Measurements from ENCODE around the gene ZC3H18. TPM values are rescaled to one million over a fixed set of nuclear protein-coding genes. Genes with fewer than 3 reads are reported as not detected.

ZC3H18 gene
- total RNA-seq, 2 donors from 2014 or later, result 31.9 to 66.3 TPM

DNA sequence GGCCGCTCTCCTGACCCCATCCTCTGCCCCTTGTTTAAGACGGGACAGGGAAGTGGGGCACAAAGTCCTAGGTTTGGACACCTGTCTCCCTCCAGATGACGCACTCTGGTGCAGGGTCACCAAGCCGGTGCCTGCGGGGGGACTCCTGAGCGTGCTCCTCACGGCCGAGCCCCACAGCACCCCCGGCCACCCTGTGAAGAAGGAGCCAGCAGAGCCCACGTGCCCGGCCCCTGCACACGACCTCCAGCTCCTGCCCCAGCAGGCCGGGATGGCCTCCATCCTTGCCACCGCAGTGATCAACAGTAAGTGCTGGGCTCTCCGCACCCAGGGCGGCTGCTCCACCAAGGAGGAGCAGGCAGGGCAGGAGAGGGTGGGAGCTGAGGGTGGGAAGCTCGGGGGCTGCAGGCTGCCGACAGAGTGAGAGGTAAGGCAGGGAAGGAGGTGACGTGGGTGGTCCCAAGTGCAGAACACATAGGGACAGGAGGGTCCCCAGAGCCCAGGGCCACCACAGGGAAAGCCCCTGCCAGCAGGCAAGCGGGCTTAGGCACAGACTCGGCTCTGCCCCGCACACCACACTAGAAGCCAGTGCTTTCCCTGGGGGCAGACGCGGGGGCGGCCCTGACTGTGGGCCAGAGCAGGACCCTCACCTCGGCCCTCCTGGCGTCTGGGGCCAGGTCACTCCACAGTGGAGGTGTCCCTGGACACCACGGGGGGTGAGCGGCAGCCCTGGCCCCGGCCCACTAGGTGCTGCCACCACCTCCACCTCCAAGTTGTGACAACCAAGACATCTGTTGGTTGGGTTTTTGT is 42.1 kb upstream of the ZC3H18 start:
- H3K27me3 ChIP-seq, result no peaks in the 10 kb centered on the region
- H3K4me1 ChIP-seq, result peaks cover 16% of the 10 kb centered on the region
- TF ChIP-seq, protein P1, sequence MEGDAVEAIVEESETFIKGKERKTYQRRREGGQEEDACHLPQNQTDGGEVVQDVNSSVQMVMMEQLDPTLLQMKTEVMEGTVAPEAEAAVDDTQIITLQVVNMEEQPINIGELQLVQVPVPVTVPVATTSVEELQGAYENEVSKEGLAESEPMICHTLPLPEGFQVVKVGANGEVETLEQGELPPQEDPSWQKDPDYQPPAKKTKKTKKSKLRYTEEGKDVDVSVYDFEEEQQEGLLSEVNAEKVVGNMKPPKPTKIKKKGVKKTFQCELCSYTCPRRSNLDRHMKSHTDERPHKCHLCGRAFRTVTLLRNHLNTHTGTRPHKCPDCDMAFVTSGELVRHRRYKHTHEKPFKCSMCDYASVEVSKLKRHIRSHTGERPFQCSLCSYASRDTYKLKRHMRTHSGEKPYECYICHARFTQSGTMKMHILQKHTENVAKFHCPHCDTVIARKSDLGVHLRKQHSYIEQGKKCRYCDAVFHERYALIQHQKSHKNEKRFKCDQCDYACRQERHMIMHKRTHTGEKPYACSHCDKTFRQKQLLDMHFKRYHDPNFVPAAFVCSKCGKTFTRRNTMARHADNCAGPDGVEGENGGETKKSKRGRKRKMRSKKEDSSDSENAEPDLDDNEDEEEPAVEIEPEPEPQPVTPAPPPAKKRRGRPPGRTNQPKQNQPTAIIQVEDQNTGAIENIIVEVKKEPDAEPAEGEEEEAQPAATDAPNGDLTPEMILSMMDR (IDR thresholded peaks at IDR 0.05), result no peak
- H3K27ac ChIP-seq, result no peak overlapping the region
- no peak overlapping the region for H3K4me3 ChIP-seq
- no peaks in the 10 kb centered on the region for H3K9me3 ChIP-seq
- no peak overlapping the region for H3K9ac ChIP-seq (ENCODE audit: low read depth in 2 of 2, low read length in 2 of 2)
- H3K36me3 ChIP-seq, result no peaks in the 10 kb centered on the region
- DNase-seq, result no peak
- intact Hi-C loops (cut with DNase I), result loop anchor here (2.0 kb wide), 1 partner anchor 85 kb away; no protein-coding TSS in a partner anchor

DNA sequence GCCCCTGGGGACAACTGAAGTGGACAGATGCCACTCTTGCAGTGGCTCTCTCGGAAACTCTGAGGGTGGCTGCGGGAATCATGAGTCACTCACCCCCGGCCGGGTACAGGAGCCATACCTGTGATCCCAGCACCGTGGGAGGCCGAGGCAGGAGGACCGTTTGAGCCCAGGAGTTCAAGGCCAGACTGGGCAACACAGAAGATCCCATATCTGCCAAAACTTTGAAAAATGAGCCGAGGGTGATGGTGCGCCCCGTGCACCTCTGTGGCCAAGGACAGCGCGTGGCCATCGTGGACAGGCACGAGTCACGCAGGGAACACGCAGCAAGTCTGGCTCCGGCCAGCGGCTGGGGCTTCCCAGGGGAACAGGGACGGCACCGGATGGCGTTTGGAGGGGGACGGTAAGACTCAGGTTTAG is 41.3 kb upstream of the ZC3H18 start:
- TF ChIP-seq, protein P1 (IDR thresholded peaks at IDR 0.05), result no peak
- DNase-seq, result no peak
- Histone ChIP-seq H3K9ac (ENCODE audit: low read depth in 2 of 2, low read length in 2 of 2) (no peak overlapping the region), H3K36me3 (no peaks in the 10 kb centered on the region), H3K27ac (no peak overlapping the region), H3K4me1 (peaks cover 16% of the 10 kb centered on the region), H3K4me3 (no peak overlapping the region), H3K9me3 (no peaks in the 10 kb centered on the region), H3K27me3 (no peaks in the 10 kb centered on the region)
- intact Hi-C loops (cut with DNase I), result no loop called here

DNA sequence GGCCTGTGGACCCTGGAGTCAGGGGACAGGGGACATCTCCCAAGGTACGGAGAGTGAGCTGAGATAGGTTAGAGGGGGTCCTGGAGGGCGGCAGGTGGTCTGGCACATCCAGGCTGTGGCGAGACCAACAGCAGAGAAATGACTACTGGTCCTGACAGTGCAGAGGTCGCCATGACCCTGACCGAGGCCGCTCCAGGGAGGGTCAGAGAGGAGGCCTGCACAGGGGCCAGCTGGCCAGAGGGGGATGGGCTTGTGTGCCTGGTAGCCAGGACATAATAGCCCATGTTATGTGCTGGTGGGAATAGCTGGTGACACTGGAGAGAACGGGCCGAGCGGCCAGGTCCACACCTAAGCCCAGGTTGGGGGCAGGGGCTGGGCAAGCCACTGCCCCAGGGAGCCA is 40.6 kb upstream of the ZC3H18 start:
- no peak overlapping the region for H3K4me3 ChIP-seq
- no peak for DNase-seq
- H3K36me3 ChIP-seq, result no peaks in the 10 kb centered on the region
- TF ChIP-seq, protein P1 (IDR thresholded peaks at IDR 0.05), result no peak
- H3K27me3 ChIP-seq, result no peaks in the 10 kb centered on the region
- no peak overlapping the region for H3K27ac ChIP-seq
- no peaks in the 10 kb centered on the region for H3K9me3 ChIP-seq
- no peak overlapping the region for H3K9ac ChIP-seq (ENCODE audit: low read depth in 2 of 2, low read length in 2 of 2)
- peaks cover 16% of the 10 kb centered on the region for H3K4me1 ChIP-seq
- intact Hi-C loops (cut with DNase I), result no loop called here

DNA sequence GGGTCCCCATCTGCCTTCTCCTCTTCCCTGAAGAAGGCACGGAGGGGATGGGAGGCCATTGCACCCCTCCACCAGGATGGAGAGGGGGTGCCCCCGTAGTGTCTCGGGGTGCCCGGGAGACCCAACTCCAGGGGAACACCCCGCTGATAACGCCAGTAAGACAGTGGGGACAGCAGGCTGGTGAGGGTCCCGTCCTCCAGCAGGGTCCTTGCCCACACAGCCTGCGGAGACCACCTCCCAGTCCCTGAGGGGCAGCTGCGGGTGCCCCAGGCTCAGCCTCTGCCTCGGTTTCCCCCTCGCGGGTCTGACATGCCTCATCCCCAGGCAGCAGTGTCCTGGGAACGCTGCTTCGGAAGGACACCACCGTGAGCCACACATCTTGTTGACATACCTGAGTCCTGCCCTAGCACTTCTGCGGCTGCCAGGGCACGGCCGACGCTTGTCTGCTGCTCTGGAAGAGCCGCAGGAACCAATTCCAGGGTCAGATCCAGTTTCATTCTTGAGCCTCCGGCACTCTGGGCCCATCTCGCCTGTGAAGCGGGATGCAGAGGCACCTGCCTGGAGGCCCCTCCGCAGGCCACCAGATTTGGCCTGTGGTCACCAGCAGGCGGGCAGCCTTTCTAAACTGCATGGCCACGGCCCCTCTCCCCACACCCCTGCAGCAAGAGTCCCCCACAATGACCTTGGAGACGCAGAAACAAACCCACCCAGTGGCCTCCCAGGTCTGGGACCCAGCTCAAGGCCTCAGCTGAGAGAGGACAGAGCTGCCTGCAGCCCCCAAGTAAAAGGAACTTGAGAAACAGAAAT is 39.9 kb upstream of the ZC3H18 start:
- Histone ChIP-seq H3K4me3 (no peak overlapping the region), H3K27me3 (no peaks in the 10 kb centered on the region), H3K36me3 (no peaks in the 10 kb centered on the region), H3K9me3 (no peaks in the 10 kb centered on the region), H3K9ac (ENCODE audit: low read depth in 2 of 2, low read length in 2 of 2) (no peak overlapping the region), H3K4me1 (peaks cover 17% of the 10 kb centered on the region), H3K27ac (no peak overlapping the region)
- TF ChIP-seq, protein P1 (IDR thresholded peaks at IDR 0.05), result no peak
- intact Hi-C loops (cut with DNase I), result no loop called here
- no peak for DNase-seq

DNA sequence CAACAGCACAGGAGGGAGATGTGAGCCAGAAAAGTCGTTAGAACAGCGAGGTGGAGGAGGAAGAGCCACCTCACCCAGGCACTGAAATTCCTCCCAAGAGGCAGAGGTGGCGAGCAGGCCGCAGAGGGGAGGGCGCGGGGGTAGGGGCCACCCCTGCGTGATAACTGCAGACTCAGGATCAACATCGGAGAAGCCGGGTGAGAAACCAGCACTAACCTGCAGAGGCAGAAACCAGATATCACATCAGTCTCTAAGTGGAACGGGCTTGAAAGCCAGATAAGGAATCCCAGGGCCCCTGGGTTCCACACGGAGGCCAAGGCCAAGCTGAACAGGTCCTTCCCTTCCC is 39.4 kb upstream of the ZC3H18 start:
- H3K27ac ChIP-seq, result no peak overlapping the region
- H3K27me3 ChIP-seq, result no peaks in the 10 kb centered on the region
- intact Hi-C loops (cut with DNase I), result no loop called here
- no peak overlapping the region for H3K4me3 ChIP-seq
- no peaks in the 10 kb centered on the region for H3K9me3 ChIP-seq
- no peaks in the 10 kb centered on the region for H3K36me3 ChIP-seq
- peaks cover 15% of the 10 kb centered on the region for H3K4me1 ChIP-seq
- no peak for DNase-seq
- no peak overlapping the region for H3K9ac ChIP-seq (ENCODE audit: low read depth in 2 of 2, low read length in 2 of 2)
- TF ChIP-seq, protein P1 (IDR thresholded peaks at IDR 0.05), result no peak
